HCT116 (cell line): ENCODE data around the gene DMKN.

Source experiments
- CEBPB ChIP-seq: IDR thresholded peaks from 2 replicates; pipeline ENCODE4 v1.6.1; 2012; ENCODE audit warnings: low read depth
- CTCF ChIP-seq, 3 experiments: fragments of 200-600 bp in 1 of 3; sonication (generic) in 1 of 3; IDR thresholded peaks in 2 of 3; conservative IDR thresholded peaks in 1 of 3; 2 replicates each; pipeline ENCODE4 v1.5.1; 2012 to 2017; ENCODE audit warnings: low read depth in 2 of 3, low read length in 2 of 3, antibody characterized with exemption in 1 of 3, borderline replicate concordance in 1 of 3, control low read depth in 1 of 3, mild to moderate bottlenecking in 1 of 3, mixed read lengths in 1 of 3, mixed run types in 1 of 3, moderate library complexity in 1 of 3; ENCODE audit not compliant: insufficient read depth in 1 of 3
- EZH2 ChIP-seq: fragments of 200-600 bp; sonication (generic); IDR thresholded peaks from 2 replicates; pipeline ENCODE4 v1.6.1; 2017; ENCODE audit warnings: antibody characterized with exemption, mixed run types
- POLR2A ChIP-seq: IDR thresholded peaks from 2 replicates; pipeline ENCODE4 v1.7.0; 2011; ENCODE audit warnings: borderline replicate concordance; ENCODE audit not compliant: insufficient read depth, insufficient read length; ENCODE audit errors: extremely low read depth
- POLR2AphosphoS5 ChIP-seq: IDR thresholded peaks from 2 replicates; pipeline ENCODE4 v1.6.1; 2011; ENCODE audit warnings: mild to moderate bottlenecking, low read depth, low read length, moderate library complexity
- SIN3A ChIP-seq: IDR thresholded peaks from 2 replicates; pipeline ENCODE4 v1.6.1; 2012; ENCODE audit warnings: low read depth
- ZBTB33 ChIP-seq: IDR thresholded peaks from 2 replicates; pipeline ENCODE4 v1.6.1; 2011; ENCODE audit warnings: mild to moderate bottlenecking, low read length, moderate library complexity; ENCODE audit not compliant: insufficient replicate concordance; ENCODE audit errors: extremely low read depth
- ZFX ChIP-seq: fragments of 450-650 bp; IDR thresholded peaks from 2 replicates; pipeline ENCODE4 v1.6.1; 2017
- ZNF274 ChIP-seq: fragments of 200-500 bp; sonication (Bioruptor generic); IDR thresholded peaks from 2 replicates; pipeline ENCODE4 v1.6.1; 2014; ENCODE audit warnings: mild to moderate bottlenecking, low read depth, low read length, inconsistent platforms
- TF ChIP-seq, protein P1 (sequence below): IDR thresholded peaks from 2 replicates; pipeline ENCODE4 v1.6.1; 2012

DNA sequence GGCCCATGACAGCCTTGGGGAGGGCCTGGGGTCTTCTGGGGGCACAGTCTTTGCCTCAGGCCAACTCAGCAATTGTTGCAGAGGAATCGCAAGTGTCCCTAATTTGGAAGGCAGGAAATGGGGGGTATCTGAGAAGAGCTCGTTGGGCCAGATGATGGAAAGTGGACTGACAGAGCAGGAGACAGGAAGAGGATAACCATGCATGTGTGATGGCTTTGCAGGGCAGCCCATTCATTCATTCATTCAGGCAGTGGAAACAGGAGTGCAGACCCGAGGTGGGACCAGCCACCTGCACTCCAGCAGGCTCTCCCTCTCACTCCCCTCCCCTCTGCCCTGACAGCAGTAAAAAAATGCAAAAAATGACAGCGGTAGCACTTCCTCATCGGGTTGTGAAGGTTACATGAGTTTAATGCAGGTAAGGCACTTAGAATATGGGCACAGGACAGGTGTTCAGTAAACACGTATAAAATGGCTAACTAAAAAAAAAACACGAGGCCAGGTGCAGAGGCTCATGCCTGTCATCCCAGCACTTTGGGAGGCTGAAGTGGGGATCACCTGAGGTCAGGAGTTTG lies 27.0 kb upstream of the DMKN start:
- TF ChIP-seq POLR2A (no peak), SIN3A (no peak), EZH2 (no peak), ZNF274 (no peak), CTCF (IDR thresholded peaks at IDR 0.05 in 2 of 3, conservative IDR thresholded peaks at IDR 0.05 in 1 of 3; ENCODE audit: borderline replicate concordance in 1 of 3, insufficient read depth in 1 of 3, low read depth in 2 of 3, low read length in 2 of 3) (no peak), ZBTB33 (no peak), ZFX (no peak), CEBPB (no peak), POLR2AphosphoS5 (no peak)
- TF ChIP-seq, protein P1, sequence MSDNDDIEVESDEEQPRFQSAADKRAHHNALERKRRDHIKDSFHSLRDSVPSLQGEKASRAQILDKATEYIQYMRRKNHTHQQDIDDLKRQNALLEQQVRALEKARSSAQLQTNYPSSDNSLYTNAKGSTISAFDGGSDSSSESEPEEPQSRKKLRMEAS: no peak
